Parathyroid adenoma (tissue), 2 donors: ENCODE measurements around the gene HDDC3.

Experiments
- H2AFZ ChIP-seq: fragments of 300-600 bp; sonication (generic); one replicate; pipeline ENCODE4 v1.7.0; 2017; ENCODE audit warnings: antibody characterized with exemption, mild to moderate bottlenecking
- H3K27ac ChIP-seq: fragments of 300-600 bp; sonication (generic); one replicate; pipeline ENCODE4 v1.7.0; 2017
- H3K27me3 ChIP-seq: fragments of 300-600 bp; sonication (generic); one replicate; pipeline ENCODE4 v1.7.0; 2017; ENCODE audit warnings: low read length; ENCODE audit not compliant: control insufficient read depth, insufficient read depth
- H3K36me3 ChIP-seq: fragments of 300-600 bp; sonication (generic); one replicate; pipeline ENCODE4 v1.7.0; 2017; ENCODE audit warnings: low read length; ENCODE audit not compliant: control insufficient read depth, insufficient read depth
- H3K4me1 ChIP-seq: fragments of 300-600 bp; sonication (generic); one replicate; pipeline ENCODE4 v1.7.0; 2017; ENCODE audit warnings: control low read depth
- H3K4me2 ChIP-seq: fragments of 300-600 bp; sonication (generic); one replicate; pipeline ENCODE4 v1.7.0; 2017; ENCODE audit warnings: low read length
- H3K4me3 ChIP-seq: fragments of 300-600 bp; sonication (generic); one replicate; pipeline ENCODE4 v1.7.0; 2017; ENCODE audit warnings: low read depth, low read length
- H3K79me2 ChIP-seq: fragments of 300-600 bp; sonication (generic); one replicate; pipeline ENCODE4 v1.7.0; 2017; ENCODE audit warnings: control low read depth
- H3K9ac ChIP-seq: fragments of 300-600 bp; sonication (generic); one replicate; pipeline ENCODE4 v1.7.0; 2017; ENCODE audit warnings: mild to moderate bottlenecking
- H3K9me3 ChIP-seq: fragments of 300-600 bp; sonication (generic); one replicate; pipeline ENCODE4 v1.7.0; 2017; ENCODE audit warnings: low read length; ENCODE audit not compliant: control insufficient read depth
- CTCF ChIP-seq: fragments of 300-600 bp; sonication (generic); IDR thresholded peaks from one replicate; pipeline ENCODE4 v1.7.0; 2017; ENCODE audit warnings: antibody characterized with exemption, mild to moderate bottlenecking
- donor health status: primary hyperparathyroidism.

The HDDC3 gene

GRCh38 chr15:90893175-90894090, 38.9 kb downstream of the HDDC3 start:
- Histone ChIP-seq H3K9ac (no peak overlapping the region), H3K9me3 (no peaks in the 10 kb centered on the region), H3K4me3 (no peak overlapping the region), H3K4me2 (no peak overlapping the region), H3K79me2 (no peaks in the 10 kb centered on the region), H2AFZ (no peak overlapping the region), H3K36me3 (no peaks in the 10 kb centered on the region), H3K27ac (no peak overlapping the region), H3K27me3 (no peaks in the 10 kb centered on the region), H3K4me1 (no peaks in the 10 kb centered on the region)
- no peak for TF ChIP-seq CTCF

GRCh38 chr15:90892498-90893174, 39.7 kb downstream of the HDDC3 start:
- no peaks in the 10 kb centered on the region for H3K36me3 ChIP-seq
- no peaks in the 10 kb centered on the region for H3K79me2 ChIP-seq
- H3K27me3 ChIP-seq, result no peaks in the 10 kb centered on the region
- TF ChIP-seq CTCF, result no peak
- no peak overlapping the region for H3K4me2 ChIP-seq
- H3K9ac ChIP-seq, result no peak overlapping the region
- H3K4me3 ChIP-seq, result no peak overlapping the region
- H3K9me3 ChIP-seq, result no peaks in the 10 kb centered on the region
- H2AFZ ChIP-seq, result no peak overlapping the region
- no peaks in the 10 kb centered on the region for H3K4me1 ChIP-seq
- H3K27ac ChIP-seq, result no peak overlapping the region

- TF ChIP-seq CTCF, result no peak
- Histone ChIP-seq H3K9ac (no peak overlapping the region), H3K4me1 (no peaks in the 10 kb centered on the region), H3K36me3 (no peaks in the 10 kb centered on the region), H3K79me2 (no peaks in the 10 kb centered on the region), H3K27me3 (no peaks in the 10 kb centered on the region), H2AFZ (no peak overlapping the region), H3K9me3 (no peaks in the 10 kb centered on the region), H3K27ac (no peak overlapping the region), H3K4me2 (no peak overlapping the region), H3K4me3 (no peak overlapping the region)
Measured at GRCh38 chr15:90892023-90892422, 40.3 kb downstream of the HDDC3 start.

GRCh38 chr15:90891346-90891949, 40.9 kb downstream of the HDDC3 start:
- H3K36me3 ChIP-seq, result no peaks in the 10 kb centered on the region
- no peak overlapping the region for H3K27ac ChIP-seq
- H3K79me2 ChIP-seq, result no peaks in the 10 kb centered on the region
- H3K4me1 ChIP-seq, result no peaks in the 10 kb centered on the region
- H3K4me3 ChIP-seq, result no peak overlapping the region
- H3K9me3 ChIP-seq, result no peaks in the 10 kb centered on the region
- no peaks in the 10 kb centered on the region for H3K27me3 ChIP-seq
- no peak overlapping the region for H3K4me2 ChIP-seq
- no peak for TF ChIP-seq CTCF
- no peak overlapping the region for H2AFZ ChIP-seq
- no peak overlapping the region for H3K9ac ChIP-seq
